GM19043 (cell line): ENCODE results near the gene RILPL2.
A peak's percentile ranks its signal among the peaks of the same experiment; 100 is the strongest.
"Not testable (repeated sequence)": the region's sequence is repeated elsewhere in the genome, so short reads cannot be mapped to it uniquely, and the experiment has no call there.

Experiments
- ATAC-seq: cut with Tn5 transposase; IDR thresholded peaks from one replicate; pipeline ENCODE4 v1.9.1; 2021; ENCODE audit warnings: low read depth; ENCODE audit not compliant: unreplicated experiment

The RILPL2 gene

GRCh38 chr12:123436017-123436964, at the start of gene RILPL2:
TSS of gene RILPL2 (minus strand) at chr12:123436684. CDS start at chr12:123436420, 264 bp downstream.
- peak; percentile 55 for ATAC-seq

- ATAC-seq: no peak
Observed at GRCh38 chr12:123485756-123486155, 49.3 kb upstream of the RILPL2 start.

- ATAC-seq: no peak
Observed at GRCh38 chr12:123483602-123484248, 47.2 kb upstream of the RILPL2 start.

- ATAC-seq: no peak
Observed at GRCh38 chr12:123482876-123483275, 46.4 kb upstream of the RILPL2 start.

GRCh38 chr12:123481251-123481650, 44.8 kb upstream of the RILPL2 start:
- not testable (repeated sequence) for ATAC-seq

GRCh38 chr12:123479442-123480180, 43.1 kb upstream of the RILPL2 start:
- no peak for ATAC-seq

- ATAC-seq: no peak
Observed at GRCh38 chr12:123478762-123479161, 42.3 kb upstream of the RILPL2 start.

GRCh38 chr12:123478069-123478468, 41.6 kb upstream of the RILPL2 start:
- ATAC-seq: no peak

- no peak for ATAC-seq
Observed at GRCh38 chr12:123475246-123475703, 38.8 kb upstream of the RILPL2 start.

GRCh38 chr12:123474485-123475245, 38.2 kb upstream of the RILPL2 start:
- no peak for ATAC-seq

- ATAC-seq: no peak
Observed at GRCh38 chr12:123472438-123472849, 36.0 kb upstream of the RILPL2 start.

GRCh38 chr12:123471374-123472068, 35.0 kb upstream of the RILPL2 start:
- ATAC-seq: no peak

GRCh38 chr12:123469978-123470377, 33.5 kb upstream of the RILPL2 start:
- ATAC-seq: no peak

GRCh38 chr12:123468786-123469185, 32.3 kb upstream of the RILPL2 start:
- ATAC-seq: no peak

- no peak for ATAC-seq
Observed at GRCh38 chr12:123465084-123465483, 28.6 kb upstream of the RILPL2 start.

GRCh38 chr12:123463174-123463573, 26.7 kb upstream of the RILPL2 start:
- ATAC-seq: not testable (repeated sequence)

- ATAC-seq: no peak
Observed at GRCh38 chr12:123457980-123458779, 21.7 kb upstream of the RILPL2 start, which contains the start of gene SNRNP35. TSS of gene SNRNP35 (plus strand) at chr12:123458139. CDS start at chr12:123465541, 7,402 bp downstream.

GRCh38 chr12:123453165-123453564, 16.7 kb upstream of the RILPL2 start:
- no peak for ATAC-seq

GRCh38 chr12:123452276-123452550, 15.7 kb upstream of the RILPL2 start:
- ATAC-seq: not testable (repeated sequence)
